NCI-H526 (cell line): Measurements from ENCODE around the gene NOL9.
A peak's percentile ranks its signal among the peaks of the same experiment; 100 is the strongest.

Experiments used
- DNase-seq, 2 experiments: peaks; one replicate each; lab custom pipeline; 2025; lab: John Stamatoyannopoulos, UW

The NOL9 gene

DNA sequence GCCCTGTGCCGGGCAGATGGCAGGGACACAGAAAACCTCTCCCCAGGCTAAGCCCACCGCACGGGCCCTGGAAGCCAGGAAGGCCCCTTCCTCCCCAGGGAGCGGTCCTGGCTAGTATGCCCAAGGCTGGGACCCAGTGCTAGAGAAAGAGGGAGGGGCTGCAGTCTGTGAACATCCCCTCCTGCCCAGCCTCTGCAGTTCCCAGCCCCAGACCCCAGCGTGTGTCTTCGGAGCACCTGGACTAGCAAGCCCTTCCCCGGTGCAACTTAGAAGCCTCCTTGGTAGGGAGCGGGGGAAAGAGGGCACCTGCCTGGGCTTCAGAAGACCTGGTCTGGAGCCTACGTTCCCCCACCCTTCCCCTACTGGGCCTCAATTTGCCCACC, 64.9 kb downstream of the NOL9 start:
- DNase-seq = peak; percentile 70 to 89

DNA sequence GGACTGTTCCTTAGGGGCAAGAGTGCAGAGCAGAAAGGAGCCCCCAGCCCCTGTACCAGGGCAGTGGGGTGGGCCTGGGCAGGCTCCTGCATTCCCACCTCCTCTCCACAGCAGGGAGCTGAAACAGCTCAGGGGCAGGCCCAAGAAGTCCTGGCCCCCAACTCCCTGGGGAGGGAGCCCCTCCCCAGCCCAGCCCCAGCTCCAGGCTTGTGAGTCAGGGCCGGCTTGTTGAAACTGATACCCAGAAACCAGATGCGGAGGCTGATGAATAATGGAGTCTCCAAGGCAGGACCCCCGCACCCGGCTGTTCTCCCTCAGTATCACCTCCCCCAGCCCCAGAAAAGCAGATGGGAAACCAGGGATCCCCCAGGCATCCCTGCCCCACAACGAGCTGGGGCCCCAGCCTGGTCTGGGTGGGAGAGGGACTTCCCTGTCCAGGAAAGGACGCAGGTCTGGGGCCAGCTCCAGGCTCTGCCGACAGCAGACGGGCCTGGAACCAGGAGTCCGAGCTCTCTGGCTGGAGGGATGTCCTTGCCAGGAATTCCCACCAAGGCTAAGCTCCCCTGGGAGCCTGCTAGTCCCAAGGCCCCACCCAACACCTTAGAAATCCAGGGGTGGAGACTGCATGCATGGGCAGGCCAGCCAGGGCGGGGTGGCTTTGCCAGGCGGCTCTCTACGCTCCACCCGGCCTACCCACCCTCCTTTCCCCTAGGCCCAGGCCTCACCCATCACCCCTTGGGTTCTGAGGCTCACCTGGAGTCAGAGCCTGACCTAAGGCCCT, 65.5 kb downstream of the NOL9 start:
- peak; percentile 84 to 94 for DNase-seq

DNA sequence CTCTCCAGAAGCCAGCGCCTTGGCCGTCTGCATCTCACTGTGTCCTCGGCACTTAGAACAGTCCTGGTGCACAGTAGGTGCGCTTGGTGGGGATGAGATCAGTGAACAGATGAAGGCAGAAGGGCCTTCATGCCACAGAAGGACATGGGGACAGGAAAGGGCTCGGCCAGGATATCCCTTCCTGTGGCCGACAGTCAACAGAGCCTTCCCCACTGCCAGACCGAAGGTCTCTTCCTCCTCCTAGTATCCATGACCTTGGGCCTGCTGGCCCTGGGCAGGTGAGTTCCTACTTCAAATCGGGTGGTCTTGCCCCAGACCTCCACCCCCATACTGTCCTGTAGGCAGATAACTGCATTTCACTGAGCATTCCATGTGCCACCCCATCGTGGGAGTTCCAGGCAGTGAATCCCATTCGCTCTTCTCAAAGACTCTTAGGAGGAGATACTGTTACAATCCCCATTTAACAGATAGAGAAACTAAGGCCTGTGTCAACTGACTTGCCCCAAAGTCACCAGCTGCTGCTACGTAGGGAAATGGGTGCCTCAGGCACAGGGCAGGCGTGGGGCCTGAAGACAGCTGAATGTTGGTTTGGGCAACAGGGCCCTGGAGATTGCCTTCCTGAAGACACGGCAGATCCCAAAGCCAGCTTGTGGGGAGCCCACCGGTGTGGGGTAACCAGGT, 66.4 kb downstream of the NOL9 start:
- no peak for DNase-seq

DNA sequence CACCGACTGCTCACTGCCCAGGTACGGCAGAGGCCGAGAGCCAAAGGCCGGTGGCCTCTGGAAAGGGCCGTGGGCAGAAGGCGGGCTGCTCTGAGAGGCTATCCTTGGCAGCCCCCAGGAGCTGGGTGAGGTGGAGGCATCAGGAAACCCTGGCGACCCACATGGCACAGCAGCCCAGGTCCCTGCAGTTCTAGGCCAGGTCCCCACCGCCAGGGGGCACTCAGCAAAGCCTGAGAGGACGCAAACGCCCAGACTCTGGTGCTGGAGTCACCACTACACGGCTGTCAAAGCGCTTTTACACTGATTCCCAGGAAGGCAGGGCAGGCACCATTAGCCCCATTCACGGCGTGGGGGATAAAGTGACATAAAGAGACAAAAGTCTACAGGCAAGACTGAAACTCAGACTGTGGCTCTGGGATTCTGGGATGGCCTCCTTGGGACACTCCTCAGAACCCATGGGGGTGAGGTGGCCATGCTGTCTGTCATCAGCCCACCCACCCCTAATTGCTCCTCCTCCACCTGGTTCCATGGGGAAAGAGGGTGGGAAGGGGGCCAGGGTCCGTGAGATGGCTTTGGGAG, 67.8 kb downstream of the NOL9 start:
- peak; percentile 74 to 98 for DNase-seq

GRCh38 chr1:6485168-6486101, 68.9 kb downstream of the NOL9 start:
- DNase-seq = peak in 1 of 2 experiments; percentile 33

GRCh38 chr1:6484826-6485167, 69.5 kb downstream of the NOL9 start:
- DNase-seq = peak in 1 of 2 experiments; percentile 34

DNA sequence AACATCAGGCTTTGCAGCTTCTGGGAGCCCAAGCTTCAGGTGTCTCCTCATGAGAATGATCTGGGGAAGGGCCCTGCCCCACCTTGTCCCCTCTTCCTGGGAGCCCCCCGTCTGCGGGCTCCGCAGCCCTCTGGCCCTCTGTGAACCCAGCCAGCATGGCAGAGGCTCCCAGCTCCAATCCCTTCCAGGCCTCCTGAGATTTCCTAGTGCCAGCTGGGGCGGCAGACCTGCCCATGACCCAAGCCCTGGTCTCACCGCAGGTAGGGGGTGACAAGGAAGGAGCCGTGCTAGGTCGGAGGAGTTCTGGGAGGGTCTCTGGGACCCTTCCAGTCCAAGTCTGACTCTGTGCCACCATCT, 70.6 kb downstream of the NOL9 start:
- DNase-seq = no peak

GRCh38 chr1:6483017-6483760, 71.1 kb downstream of the NOL9 start:
- DNase-seq = peak; percentile 26 to 77

DNA sequence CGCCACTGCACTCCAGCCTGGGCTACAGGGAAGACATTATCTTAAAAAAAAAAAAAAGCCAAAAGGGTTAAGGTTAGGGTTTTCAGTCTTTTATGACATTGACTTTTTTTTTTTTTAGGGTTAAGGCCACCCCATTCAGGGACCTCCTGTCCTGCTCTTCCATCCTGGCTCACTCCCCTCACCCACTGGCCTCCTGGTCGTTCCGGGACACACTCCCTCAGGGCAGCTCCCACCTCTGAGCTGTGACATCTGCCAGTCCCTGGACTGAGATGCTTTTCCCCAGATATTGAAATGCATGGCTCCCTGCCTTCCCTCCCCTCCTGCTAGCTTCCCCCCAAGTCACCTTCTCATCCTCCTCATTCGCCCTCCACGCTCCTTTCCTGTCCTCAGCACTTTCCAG, 72.5 kb downstream of the NOL9 start:
- no peak for DNase-seq

DNA sequence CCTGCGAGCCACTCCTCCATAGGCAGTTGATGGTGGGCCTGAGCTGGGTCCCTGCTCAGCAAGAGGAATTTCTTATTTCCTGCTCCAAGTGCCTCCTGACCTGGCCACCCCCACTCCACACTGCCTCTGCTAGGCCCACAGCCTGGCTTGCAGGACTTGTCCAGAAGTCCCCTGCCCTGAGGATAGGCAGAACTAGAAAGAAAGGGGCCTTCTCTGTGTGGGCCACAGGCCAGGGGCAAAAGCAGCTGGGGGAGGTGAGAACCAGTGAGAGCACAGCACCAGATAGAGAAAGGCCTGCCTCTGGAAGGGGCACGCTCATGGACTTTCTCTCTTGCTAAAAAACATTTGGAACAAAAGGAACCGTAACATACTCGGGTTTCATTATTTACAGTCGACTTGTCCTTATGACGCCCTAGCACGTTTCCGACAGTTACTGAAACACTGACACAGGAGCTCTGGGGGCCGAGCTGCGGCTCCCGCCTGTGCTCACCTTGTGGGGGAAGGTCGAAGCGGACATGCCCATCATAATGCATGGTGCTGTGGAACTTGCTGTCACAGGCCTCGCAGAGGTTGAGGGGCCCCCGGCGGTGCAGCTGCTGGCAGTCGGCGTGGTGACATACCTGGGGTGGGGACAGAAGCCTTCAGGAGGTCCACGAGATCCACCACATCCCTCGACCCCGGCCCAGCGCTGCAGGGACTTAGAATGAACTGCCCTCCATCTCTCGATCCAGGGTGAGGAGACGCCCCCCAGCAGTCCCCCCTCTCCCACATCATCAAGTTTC, 77.1 kb downstream of the NOL9 start:
- DNase-seq = peak; percentile 65

DNA sequence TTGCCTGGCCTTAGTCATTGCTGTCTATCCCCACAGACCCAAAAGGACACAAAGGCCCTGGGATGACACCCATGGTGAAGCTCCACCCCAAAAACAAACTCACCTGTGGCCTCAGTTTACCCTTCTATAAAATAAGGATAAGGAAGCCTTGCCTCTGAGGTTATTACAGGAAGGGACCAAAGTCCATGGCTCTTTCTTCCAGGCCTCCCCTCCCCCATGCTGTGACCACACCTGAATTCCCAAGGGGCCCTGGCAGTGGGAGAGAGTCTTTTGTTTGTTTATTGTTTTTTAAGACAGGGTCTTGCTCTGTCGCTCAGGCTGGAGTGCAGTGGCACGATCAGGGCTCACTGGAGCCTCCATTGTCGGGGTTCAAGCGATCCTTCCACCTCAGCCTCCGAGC, 77.8 kb downstream of the NOL9 start:
- DNase-seq = peak; percentile 76 to 88

- DNase-seq = peak; percentile 51 to 86
Observed at GRCh38 chr1:6475381-6476133, 78.8 kb downstream of the NOL9 start.

GRCh38 chr1:6474815-6475282, 79.5 kb downstream of the NOL9 start:
- peak in 1 of 2 experiments; percentile 78 for DNase-seq

DNA sequence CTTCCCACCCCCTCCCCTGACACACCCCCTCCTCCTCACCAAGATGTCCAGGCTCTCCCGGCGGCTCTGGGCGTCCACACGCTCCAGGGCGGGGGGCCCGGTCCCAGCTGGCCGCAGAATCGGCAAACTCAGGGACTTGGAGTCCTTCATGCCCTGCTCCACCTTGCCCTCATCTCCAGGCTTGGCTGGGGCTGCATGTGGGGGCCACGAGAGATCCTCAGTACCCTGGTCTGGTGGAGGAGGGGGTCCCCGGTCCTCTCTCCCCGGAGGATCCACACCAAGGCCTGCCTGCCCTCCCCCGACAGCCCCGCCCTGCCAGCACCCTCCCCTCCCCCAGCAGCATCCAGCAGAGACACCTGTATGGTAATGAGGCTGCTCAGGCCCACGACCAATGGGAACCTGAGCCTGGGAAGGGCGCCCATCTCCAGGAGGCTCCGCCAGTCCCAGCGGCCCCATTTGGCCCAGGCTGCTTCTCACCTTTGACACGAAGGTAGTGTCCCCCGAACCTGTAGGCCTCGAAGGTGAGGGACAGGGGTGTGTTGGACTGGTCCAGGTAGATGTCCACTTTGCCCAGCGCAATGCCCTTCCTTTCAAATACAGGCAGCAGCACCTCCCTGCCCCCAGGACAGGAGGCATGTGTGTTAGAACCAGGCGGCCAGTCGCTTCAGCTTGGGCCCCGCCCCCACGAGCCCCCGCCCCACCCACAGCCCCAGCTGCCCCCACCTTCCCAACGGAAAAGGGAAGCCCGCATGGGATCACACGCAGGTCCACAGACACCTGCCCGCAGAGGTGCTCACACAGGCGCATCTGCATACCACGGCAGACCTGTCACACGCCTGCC, 80.1 kb downstream of the NOL9 start:
- DNase-seq = peak; percentile 90 to 98

GRCh38 chr1:6473156-6473555, 81.2 kb downstream of the NOL9 start:
- peak in 1 of 2 experiments; percentile 40 for DNase-seq

DNA sequence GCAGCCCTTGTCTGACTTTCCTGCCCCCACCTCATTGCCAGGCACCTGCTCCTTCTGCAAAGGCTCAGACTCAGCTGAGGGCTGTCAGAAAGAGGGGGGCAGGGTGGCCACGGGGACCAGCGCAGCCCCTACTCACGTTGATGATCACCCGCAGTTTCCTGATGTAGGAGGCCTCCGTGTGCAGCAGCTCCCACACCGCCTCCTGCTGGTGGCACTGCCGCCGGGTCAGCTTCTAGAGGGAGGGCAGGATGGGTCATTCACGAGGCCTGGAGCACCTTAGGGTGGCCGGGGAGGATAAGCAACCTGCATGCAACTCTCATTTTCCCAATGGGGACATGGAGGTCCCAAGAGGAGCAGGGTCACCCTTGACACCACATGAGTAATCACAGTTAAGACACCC, 81.9 kb downstream of the NOL9 start:
- DNase-seq = peak; percentile 66 to 89

DNA sequence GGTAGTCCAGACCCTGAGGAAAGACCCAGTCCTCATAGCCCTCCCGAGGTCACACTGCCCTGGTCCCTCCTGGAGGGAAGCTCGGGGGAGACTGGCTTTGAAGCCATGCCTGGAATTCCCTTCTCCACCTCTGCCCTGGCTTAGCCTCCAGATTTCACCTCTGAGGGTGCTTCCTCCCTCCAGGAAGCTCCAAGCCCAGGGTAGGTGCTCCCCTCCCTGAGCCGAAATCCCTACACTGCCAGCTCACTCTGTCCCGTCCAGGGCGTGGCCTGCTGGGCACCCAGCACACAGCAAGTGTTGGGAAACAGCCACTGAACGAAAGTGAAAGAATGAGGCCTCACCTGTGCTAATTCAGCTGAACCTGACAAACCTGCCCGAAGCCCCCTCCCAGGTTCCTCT, 82.3 kb downstream of the NOL9 start:
- DNase-seq = peak in 1 of 2 experiments; percentile 84
